Right lobe of liver (tissue), 4 donors: ENCODE data around the gene PDP2.

Experiments
- CTCF ChIP-seq, 4 donors: fragments of 200-600 bp in 3 of 4; fragments of 450-650 bp in 1 of 4; IDR thresholded peaks; one replicate each; pipeline versions ENCODE4 v1.5.1 to v1.8.0; 2016 to 2022; ENCODE audit warnings: antibody characterized with exemption in 4 of 4, mild to moderate bottlenecking in 2 of 4
- POLR2A ChIP-seq: fragments of 450-650 bp; IDR thresholded peaks from one replicate; pipeline ENCODE4 v1.6.1; 2017; ENCODE audit warnings: antibody characterized with exemption, mild to moderate bottlenecking
- donor health status: DM: no; HTN: no; CAD: no.
- donor health status: DM: no; HTN: no; CAD: no.
- donor health status: DM: no; HTN: yes; CAD: no.

GRCh38 chr16:66886914-66887313 is 6.6 kb downstream of the PDP2 start:
- TF ChIP-seq CTCF (IDR thresholded peaks at IDR 0.05) (no peak), POLR2A (no peak)
